HEK293 (cell line): ENCODE results near the gene ECM2.

ENCODE experiments used
- CTCF ChIA-PET: fragments of 350-600 bp; formaldehyde crosslinking; extraction: SDS; loops from one replicate; lab custom pipeline; 2021; ENCODE audit warnings: antibody characterized with exemption; lab: Yijun Ruan, JAX
- POLR2A ChIA-PET: fragments of 300-600 bp; formaldehyde crosslinking; extraction: SDS; loops from one replicate; lab custom pipeline; 2020; ENCODE audit warnings: antibody characterized with exemption, inconsistent platforms; lab: Yijun Ruan, JAX
- H3K27ac ChIP-seq: fragments of 200-500 bp; sonication (Bioruptor generic); 2 replicates; pipeline ENCODE4 v1.5.1; 2014; ENCODE audit warnings: low read depth, low read length, control low read depth, inconsistent platforms; ENCODE audit errors: extremely low read depth
- H3K36me3 ChIP-seq, 2 experiments: fragments of 200-500 bp in 1 of 2; sonication (Bioruptor generic) in 1 of 2; 1 replicate in 1 of 2; 2 replicates in 1 of 2; pipeline ENCODE4 v1.5.1; 2014 to 2017; ENCODE audit warnings: inconsistent platforms in 2 of 2, low read length in 2 of 2; ENCODE audit not compliant: control insufficient read depth in 2 of 2, insufficient read depth in 1 of 2
- H3K4me1 ChIP-seq: fragments of 200-500 bp; sonication (Bioruptor generic); 2 replicates; pipeline ENCODE4 v1.5.1; 2014; ENCODE audit warnings: mild to moderate bottlenecking, low read length, inconsistent platforms; ENCODE audit not compliant: control insufficient read depth, insufficient read depth
- H3K4me3 ChIP-seq: 2 replicates; pipeline ENCODE4 v1.5.1; 2011; ENCODE audit warnings: low read depth, mild to moderate bottlenecking, control low read depth, low read length, moderate library complexity
- H3K9me3 ChIP-seq: fragments of 200-500 bp; sonication (Bioruptor generic); 2 replicates; pipeline ENCODE4 v1.5.1; 2014; ENCODE audit warnings: low read depth, low read length, inconsistent platforms; ENCODE audit not compliant: control insufficient read depth, insufficient read depth
- GLIS2 ChIP-seq: fragments of 450-650 bp; formaldehyde crosslinking; IDR thresholded peaks from 2 replicates; pipeline ENCODE4 v1.5.1; 2016; ENCODE audit warnings: missing biosample characterization, missing genetic modification characterization
- KLF7 ChIP-seq: fragments of 450-650 bp; formaldehyde crosslinking; IDR thresholded peaks from 2 replicates; pipeline ENCODE4 v1.5.1; 2016; ENCODE audit warnings: missing biosample characterization, missing genetic modification characterization, borderline replicate concordance
- OSR2 ChIP-seq: fragments of 450-650 bp; formaldehyde crosslinking; IDR thresholded peaks from 2 replicates; pipeline ENCODE4 v1.5.1; 2016; ENCODE audit warnings: missing biosample characterization, missing genetic modification characterization
- TCF7L2 ChIP-seq: IDR thresholded peaks from 2 replicates; pipeline ENCODE4 v1.6.1; 2011; ENCODE audit warnings: low read depth, mild to moderate bottlenecking, inconsistent platforms, low read length, moderate library complexity, borderline replicate concordance
- YY2 ChIP-seq: fragments of 450-650 bp; formaldehyde crosslinking; IDR thresholded peaks from 2 replicates; pipeline ENCODE4 v1.5.1; 2016; ENCODE audit warnings: missing biosample characterization, missing genetic modification characterization
- ZFP41 ChIP-seq: fragments of 450-650 bp; formaldehyde crosslinking; IDR thresholded peaks from 2 replicates; pipeline ENCODE4 v1.5.1; 2016; ENCODE audit warnings: missing biosample characterization, missing genetic modification characterization, borderline replicate concordance
- ZNF140 ChIP-seq: fragments of 450-650 bp; formaldehyde crosslinking; IDR thresholded peaks from 2 replicates; pipeline ENCODE4 v1.5.1; 2016; ENCODE audit warnings: missing biosample characterization, missing genetic modification characterization
- ZNF223 ChIP-seq: fragments of 450-650 bp; formaldehyde crosslinking; IDR thresholded peaks from 2 replicates; pipeline ENCODE4 v1.5.1; 2016; ENCODE audit warnings: missing biosample characterization, missing genetic modification characterization
- ZNF324 ChIP-seq: fragments of 450-650 bp; formaldehyde crosslinking; IDR thresholded peaks from 2 replicates; pipeline ENCODE4 v1.5.1; 2016; ENCODE audit warnings: missing biosample characterization, missing genetic modification characterization
- ZNF404 ChIP-seq: fragments of 450-650 bp; formaldehyde crosslinking; IDR thresholded peaks from 2 replicates; pipeline ENCODE4 v1.5.1; 2017; ENCODE audit warnings: missing biosample characterization, missing genetic modification characterization
- ZNF626 ChIP-seq: fragments of 450-650 bp; sonication (Bioruptor Pico); formaldehyde crosslinking; IDR thresholded peaks from 2 replicates; pipeline ENCODE4 v1.5.1; 2018; ENCODE audit warnings: missing biosample characterization, missing genetic modification characterization, inconsistent platforms
- ZNF658 ChIP-seq: fragments of 450-650 bp; formaldehyde crosslinking; IDR thresholded peaks from 2 replicates; pipeline ENCODE4; 2016; ENCODE audit warnings: missing biosample characterization, missing genetic modification characterization
- ZNF747 ChIP-seq: fragments of 450-650 bp; formaldehyde crosslinking; IDR thresholded peaks from 2 replicates; pipeline ENCODE4 v1.5.1; 2016; ENCODE audit warnings: missing biosample characterization, missing genetic modification characterization
- ZNF777 ChIP-seq: fragments of 450-650 bp; formaldehyde crosslinking; IDR thresholded peaks from 2 replicates; pipeline ENCODE4 v1.5.1; 2017; ENCODE audit warnings: missing biosample characterization, missing genetic modification characterization, borderline replicate concordance
- TF ChIP-seq, protein P1 (sequence below): fragments of 450-650 bp; formaldehyde crosslinking; IDR thresholded peaks from 2 replicates; pipeline ENCODE4 v1.5.0; 2017; ENCODE audit warnings: missing biosample characterization, missing genetic modification characterization, borderline replicate concordance
- TF ChIP-seq, protein P2 (sequence below): fragments of 450-650 bp; formaldehyde crosslinking; IDR thresholded peaks from 2 replicates; pipeline ENCODE4 v1.5.1; 2016; ENCODE audit warnings: missing biosample characterization, missing genetic modification characterization, borderline replicate concordance
- TF ChIP-seq, protein P3 (sequence below): fragments of 450-650 bp; formaldehyde crosslinking; IDR thresholded peaks from 2 replicates; pipeline ENCODE4 v1.5.1; 2016; ENCODE audit warnings: missing biosample characterization, missing genetic modification characterization, low read depth
- TF ChIP-seq, protein P4 (sequence below): fragments of 450-650 bp; formaldehyde crosslinking; IDR thresholded peaks from 2 replicates; pipeline ENCODE4 v1.5.1; 2016; ENCODE audit warnings: missing biosample characterization, missing genetic modification characterization
- TF ChIP-seq, protein P5 (sequence below): sonication (generic); formaldehyde crosslinking; IDR thresholded peaks from 2 replicates; pipeline ENCODE4 v1.8.1; 2022; ENCODE audit warnings: mild to moderate bottlenecking, moderate library complexity, missing genetic modification reagents
- TF ChIP-seq, protein P6 (sequence below): fragments of 450-650 bp; formaldehyde crosslinking; IDR thresholded peaks from 2 replicates; pipeline ENCODE4 v1.5.1; 2016; ENCODE audit warnings: missing biosample characterization, missing genetic modification characterization, borderline replicate concordance

The ECM2 gene

DNA sequence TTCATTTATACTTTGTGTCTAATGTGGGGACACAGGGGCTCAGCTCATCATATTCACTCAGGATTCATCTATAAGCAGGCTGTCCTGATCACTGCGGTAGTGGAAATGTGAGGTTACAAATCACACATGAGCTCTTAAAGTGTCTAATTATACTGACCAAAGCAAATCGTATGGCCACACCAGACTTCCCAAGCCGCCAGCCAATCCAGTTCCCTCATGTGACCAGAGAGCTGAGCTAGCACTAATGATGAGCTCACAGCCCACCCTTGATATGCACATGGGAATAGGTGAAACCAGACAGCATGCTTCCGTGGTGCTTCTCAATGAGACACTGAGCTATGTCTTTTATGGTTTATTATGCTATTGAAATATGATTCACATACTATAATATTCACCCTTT is 17.6 kb downstream of the ECM2 start:
- Histone ChIP-seq H3K4me3 (no peak overlapping the region), H3K36me3 (no peaks in the 10 kb centered on the region), H3K9me3 (no peaks in the 10 kb centered on the region), H3K27ac (no peak overlapping the region), H3K4me1 (no peaks in the 10 kb centered on the region)
- TF ChIP-seq ZFP41 (tag by site-specific recombination) (no peak), ZNF324 (no peak), YY2 (tag by site-specific recombination) (no peak), ZNF747 (no peak), ZNF223 (tag by site-specific recombination) (no peak), KLF7 (tag by site-specific recombination) (no peak), ZNF140 (tag by site-specific recombination) (no peak), ZNF777 (tag by site-specific recombination) (no peak), ZNF626 (tag by site-specific recombination) (no peak)
- TF ChIP-seq, protein P1, sequence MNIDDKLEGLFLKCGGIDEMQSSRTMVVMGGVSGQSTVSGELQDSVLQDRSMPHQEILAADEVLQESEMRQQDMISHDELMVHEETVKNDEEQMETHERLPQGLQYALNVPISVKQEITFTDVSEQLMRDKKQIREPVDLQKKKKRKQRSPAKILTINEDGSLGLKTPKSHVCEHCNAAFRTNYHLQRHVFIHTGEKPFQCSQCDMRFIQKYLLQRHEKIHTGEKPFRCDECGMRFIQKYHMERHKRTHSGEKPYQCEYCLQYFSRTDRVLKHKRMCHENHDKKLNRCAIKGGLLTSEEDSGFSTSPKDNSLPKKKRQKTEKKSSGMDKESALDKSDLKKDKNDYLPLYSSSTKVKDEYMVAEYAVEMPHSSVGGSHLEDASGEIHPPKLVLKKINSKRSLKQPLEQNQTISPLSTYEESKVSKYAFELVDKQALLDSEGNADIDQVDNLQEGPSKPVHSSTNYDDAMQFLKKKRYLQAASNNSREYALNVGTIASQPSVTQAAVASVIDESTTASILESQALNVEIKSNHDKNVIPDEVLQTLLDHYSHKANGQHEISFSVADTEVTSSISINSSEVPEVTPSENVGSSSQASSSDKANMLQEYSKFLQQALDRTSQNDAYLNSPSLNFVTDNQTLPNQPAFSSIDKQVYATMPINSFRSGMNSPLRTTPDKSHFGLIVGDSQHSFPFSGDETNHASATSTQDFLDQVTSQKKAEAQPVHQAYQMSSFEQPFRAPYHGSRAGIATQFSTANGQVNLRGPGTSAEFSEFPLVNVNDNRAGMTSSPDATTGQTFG (tag by site-specific recombination) = no peak
- TF ChIP-seq, protein P2, sequence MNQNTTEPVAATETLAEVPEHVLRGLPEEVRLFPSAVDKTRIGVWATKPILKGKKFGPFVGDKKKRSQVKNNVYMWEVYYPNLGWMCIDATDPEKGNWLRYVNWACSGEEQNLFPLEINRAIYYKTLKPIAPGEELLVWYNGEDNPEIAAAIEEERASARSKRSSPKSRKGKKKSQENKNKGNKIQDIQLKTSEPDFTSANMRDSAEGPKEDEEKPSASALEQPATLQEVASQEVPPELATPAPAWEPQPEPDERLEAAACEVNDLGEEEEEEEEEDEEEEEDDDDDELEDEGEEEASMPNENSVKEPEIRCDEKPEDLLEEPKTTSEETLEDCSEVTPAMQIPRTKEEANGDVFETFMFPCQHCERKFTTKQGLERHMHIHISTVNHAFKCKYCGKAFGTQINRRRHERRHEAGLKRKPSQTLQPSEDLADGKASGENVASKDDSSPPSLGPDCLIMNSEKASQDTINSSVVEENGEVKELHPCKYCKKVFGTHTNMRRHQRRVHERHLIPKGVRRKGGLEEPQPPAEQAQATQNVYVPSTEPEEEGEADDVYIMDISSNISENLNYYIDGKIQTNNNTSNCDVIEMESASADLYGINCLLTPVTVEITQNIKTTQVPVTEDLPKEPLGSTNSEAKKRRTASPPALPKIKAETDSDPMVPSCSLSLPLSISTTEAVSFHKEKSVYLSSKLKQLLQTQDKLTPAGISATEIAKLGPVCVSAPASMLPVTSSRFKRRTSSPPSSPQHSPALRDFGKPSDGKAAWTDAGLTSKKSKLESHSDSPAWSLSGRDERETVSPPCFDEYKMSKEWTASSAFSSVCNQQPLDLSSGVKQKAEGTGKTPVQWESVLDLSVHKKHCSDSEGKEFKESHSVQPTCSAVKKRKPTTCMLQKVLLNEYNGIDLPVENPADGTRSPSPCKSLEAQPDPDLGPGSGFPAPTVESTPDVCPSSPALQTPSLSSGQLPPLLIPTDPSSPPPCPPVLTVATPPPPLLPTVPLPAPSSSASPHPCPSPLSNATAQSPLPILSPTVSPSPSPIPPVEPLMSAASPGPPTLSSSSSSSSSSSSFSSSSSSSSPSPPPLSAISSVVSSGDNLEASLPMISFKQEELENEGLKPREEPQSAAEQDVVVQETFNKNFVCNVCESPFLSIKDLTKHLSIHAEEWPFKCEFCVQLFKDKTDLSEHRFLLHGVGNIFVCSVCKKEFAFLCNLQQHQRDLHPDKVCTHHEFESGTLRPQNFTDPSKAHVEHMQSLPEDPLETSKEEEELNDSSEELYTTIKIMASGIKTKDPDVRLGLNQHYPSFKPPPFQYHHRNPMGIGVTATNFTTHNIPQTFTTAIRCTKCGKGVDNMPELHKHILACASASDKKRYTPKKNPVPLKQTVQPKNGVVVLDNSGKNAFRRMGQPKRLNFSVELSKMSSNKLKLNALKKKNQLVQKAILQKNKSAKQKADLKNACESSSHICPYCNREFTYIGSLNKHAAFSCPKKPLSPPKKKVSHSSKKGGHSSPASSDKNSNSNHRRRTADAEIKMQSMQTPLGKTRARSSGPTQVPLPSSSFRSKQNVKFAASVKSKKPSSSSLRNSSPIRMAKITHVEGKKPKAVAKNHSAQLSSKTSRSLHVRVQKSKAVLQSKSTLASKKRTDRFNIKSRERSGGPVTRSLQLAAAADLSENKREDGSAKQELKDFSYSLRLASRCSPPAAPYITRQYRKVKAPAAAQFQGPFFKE (tag by site-specific recombination) = no peak
- TF ChIP-seq, protein P3, sequence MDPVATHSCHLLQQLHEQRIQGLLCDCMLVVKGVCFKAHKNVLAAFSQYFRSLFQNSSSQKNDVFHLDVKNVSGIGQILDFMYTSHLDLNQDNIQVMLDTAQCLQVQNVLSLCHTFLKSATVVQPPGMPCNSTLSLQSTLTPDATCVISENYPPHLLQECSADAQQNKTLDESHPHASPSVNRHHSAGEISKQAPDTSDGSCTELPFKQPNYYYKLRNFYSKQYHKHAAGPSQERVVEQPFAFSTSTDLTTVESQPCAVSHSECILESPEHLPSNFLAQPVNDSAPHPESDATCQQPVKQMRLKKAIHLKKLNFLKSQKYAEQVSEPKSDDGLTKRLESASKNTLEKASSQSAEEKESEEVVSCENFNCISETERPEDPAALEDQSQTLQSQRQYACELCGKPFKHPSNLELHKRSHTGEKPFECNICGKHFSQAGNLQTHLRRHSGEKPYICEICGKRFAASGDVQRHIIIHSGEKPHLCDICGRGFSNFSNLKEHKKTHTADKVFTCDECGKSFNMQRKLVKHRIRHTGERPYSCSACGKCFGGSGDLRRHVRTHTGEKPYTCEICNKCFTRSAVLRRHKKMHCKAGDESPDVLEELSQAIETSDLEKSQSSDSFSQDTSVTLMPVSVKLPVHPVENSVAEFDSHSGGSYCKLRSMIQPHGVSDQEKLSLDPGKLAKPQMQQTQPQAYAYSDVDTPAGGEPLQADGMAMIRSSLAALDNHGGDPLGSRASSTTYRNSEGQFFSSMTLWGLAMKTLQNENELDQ (tag by site-specific recombination) = no peak
- POLR2A ChIA-PET = no interaction called here
- CTCF ChIA-PET = interaction anchor here (1.0 kb wide), 2 partner anchors 16 kb away, joined by 3 to 5 read pairs; no protein-coding TSS in a partner anchor

DNA sequence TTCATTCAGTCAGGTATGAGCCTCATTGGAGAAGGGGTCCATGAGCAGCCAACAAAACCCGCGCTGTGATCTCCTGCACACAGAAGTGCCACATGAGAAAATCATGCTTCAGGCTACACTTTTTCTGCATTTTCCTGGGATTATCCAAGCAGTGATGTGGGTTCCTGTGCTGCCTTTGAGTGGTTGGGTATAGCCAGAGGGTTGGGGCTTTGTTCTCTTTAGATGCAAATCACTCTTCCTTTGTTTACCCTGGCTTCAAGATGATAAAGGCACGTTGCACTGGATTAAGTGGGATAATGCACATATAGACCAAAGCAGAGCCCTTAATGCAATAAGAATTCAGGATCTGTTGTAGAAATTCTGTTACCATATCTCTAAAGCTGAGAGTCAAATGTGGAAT is 18.7 kb downstream of the ECM2 start:
- no peak overlapping the region for H3K4me3 ChIP-seq
- no peaks in the 10 kb centered on the region for H3K9me3 ChIP-seq
- H3K27ac ChIP-seq = no peak overlapping the region
- ChIA-PET CTCF (no interaction called here), POLR2A (no interaction called here)
- no peaks in the 10 kb centered on the region for H3K36me3 ChIP-seq
- no peaks in the 10 kb centered on the region for H3K4me1 ChIP-seq
- TF ChIP-seq GLIS2 (tag by site-specific recombination) (no peak), OSR2 (tag by site-specific recombination) (no peak), ZNF658 (tag by site-specific recombination) (no peak), ZNF404 (tag by site-specific recombination) (no peak), TCF7L2 (no peak)
- TF ChIP-seq, protein P4, sequence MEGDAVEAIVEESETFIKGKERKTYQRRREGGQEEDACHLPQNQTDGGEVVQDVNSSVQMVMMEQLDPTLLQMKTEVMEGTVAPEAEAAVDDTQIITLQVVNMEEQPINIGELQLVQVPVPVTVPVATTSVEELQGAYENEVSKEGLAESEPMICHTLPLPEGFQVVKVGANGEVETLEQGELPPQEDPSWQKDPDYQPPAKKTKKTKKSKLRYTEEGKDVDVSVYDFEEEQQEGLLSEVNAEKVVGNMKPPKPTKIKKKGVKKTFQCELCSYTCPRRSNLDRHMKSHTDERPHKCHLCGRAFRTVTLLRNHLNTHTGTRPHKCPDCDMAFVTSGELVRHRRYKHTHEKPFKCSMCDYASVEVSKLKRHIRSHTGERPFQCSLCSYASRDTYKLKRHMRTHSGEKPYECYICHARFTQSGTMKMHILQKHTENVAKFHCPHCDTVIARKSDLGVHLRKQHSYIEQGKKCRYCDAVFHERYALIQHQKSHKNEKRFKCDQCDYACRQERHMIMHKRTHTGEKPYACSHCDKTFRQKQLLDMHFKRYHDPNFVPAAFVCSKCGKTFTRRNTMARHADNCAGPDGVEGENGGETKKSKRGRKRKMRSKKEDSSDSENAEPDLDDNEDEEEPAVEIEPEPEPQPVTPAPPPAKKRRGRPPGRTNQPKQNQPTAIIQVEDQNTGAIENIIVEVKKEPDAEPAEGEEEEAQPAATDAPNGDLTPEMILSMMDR = no peak
- TF ChIP-seq, protein P5, sequence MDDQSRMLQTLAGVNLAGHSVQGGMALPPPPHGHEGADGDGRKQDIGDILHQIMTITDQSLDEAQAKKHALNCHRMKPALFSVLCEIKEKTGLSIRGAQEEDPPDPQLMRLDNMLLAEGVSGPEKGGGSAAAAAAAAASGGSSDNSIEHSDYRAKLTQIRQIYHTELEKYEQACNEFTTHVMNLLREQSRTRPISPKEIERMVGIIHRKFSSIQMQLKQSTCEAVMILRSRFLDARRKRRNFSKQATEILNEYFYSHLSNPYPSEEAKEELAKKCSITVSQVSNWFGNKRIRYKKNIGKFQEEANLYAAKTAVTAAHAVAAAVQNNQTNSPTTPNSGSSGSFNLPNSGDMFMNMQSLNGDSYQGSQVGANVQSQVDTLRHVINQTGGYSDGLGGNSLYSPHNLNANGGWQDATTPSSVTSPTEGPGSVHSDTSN (CRISPR knock-in tag) = no peak
- TF ChIP-seq, protein P6, sequence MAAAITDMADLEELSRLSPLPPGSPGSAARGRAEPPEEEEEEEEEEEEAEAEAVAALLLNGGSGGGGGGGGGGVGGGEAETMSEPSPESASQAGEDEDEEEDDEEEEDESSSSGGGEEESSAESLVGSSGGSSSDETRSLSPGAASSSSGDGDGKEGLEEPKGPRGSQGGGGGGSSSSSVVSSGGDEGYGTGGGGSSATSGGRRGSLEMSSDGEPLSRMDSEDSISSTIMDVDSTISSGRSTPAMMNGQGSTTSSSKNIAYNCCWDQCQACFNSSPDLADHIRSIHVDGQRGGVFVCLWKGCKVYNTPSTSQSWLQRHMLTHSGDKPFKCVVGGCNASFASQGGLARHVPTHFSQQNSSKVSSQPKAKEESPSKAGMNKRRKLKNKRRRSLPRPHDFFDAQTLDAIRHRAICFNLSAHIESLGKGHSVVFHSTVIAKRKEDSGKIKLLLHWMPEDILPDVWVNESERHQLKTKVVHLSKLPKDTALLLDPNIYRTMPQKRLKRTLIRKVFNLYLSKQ = no peak
